ENCODE measurements around the gene GNMT. TPM values are rescaled to one million over a fixed set of nuclear protein-coding genes. Genes with fewer than 3 reads are reported as not detected.
"Not testable (repeated sequence)": the region's sequence is repeated elsewhere in the genome, so short reads cannot be mapped to it uniquely, and the experiment has no call there.

Gene GNMT
- total RNA-seq, 2 experiments from 2014 or later: 1.0 to 1.2 TPM

GRCh38 chr6:42933205-42933604 is 27.3 kb upstream of the GNMT start:
- no peak for DNase-seq
- peak overlapping the region; percentile 7 for H3K27ac Mint-ChIP-seq
- no peaks in the 10 kb centered on the region for H3K9me3 Mint-ChIP-seq
- H3K27me3 Mint-ChIP-seq: no peaks in the 10 kb centered on the region
- H3K4me1 Mint-ChIP-seq: peaks cover 39% of the 10 kb centered on the region
- peaks cover 24% of the 10 kb centered on the region for H3K36me3 Mint-ChIP-seq
- peak overlapping the region; percentile 96 for H3K4me3 Mint-ChIP-seq
- POLR2A ChIA-PET: interaction anchor here (1.5 kb wide), 1 partner anchor 51 kb away, joined by 3 read pairs; the partner anchor contains the start of gene PPP2R5D
- ATAC-seq (ENCODE audit: low read depth): no peak

GRCh38 chr6:42935322-42935721 is 25.2 kb upstream of the GNMT start:
- no peak overlapping the region for H3K4me3 Mint-ChIP-seq
- POLR2A ChIA-PET: interaction anchor here (0.6 to 1.2 kb wide), 3 partner anchors 36 to 154 kb away, joined by 3 to 5 read pairs (median 4); partner anchors contain the start of genes BICRAL and PEX6
- peaks cover 32% of the 10 kb centered on the region for H3K4me1 Mint-ChIP-seq
- peaks cover 22% of the 10 kb centered on the region for H3K36me3 Mint-ChIP-seq
- H3K27ac Mint-ChIP-seq: no peak overlapping the region
- no peaks in the 10 kb centered on the region for H3K27me3 Mint-ChIP-seq
- no peaks in the 10 kb centered on the region for H3K9me3 Mint-ChIP-seq
- no peak for DNase-seq
- ATAC-seq (ENCODE audit: low read depth): no peak

- Mint-ChIP-seq H3K36me3 (peaks cover 22% of the 10 kb centered on the region), H3K27ac (no peak overlapping the region), H3K4me1 (peaks cover 29% of the 10 kb centered on the region)
Measured at GRCh38 chr6:42936398-42936797, 24.2 kb upstream of the GNMT start.

GRCh38 chr6:42937548-42938427 is 22.8 kb upstream of the GNMT start:
- peaks cover 17% of the 10 kb centered on the region for H3K4me1 Mint-ChIP-seq
- ATAC-seq (ENCODE audit: low read depth) (no peak), DNase-seq (no peak)
- peak overlapping the region; percentile 68 for H3K27ac Mint-ChIP-seq
- H3K9me3 Mint-ChIP-seq: no peaks in the 10 kb centered on the region
- no peaks in the 10 kb centered on the region for H3K27me3 Mint-ChIP-seq
- no peak overlapping the region for H3K4me3 Mint-ChIP-seq
- POLR2A ChIA-PET: interaction anchor here (0.8 to 1.1 kb wide), 2 partner anchors 17 to 20 kb away, joined by 3 to 5 read pairs; no protein-coding TSS in a partner anchor
- peaks cover 17% of the 10 kb centered on the region for H3K36me3 Mint-ChIP-seq

More at GRCh38 chr6:42936398-42936797, 24.2 kb upstream of the GNMT start:
- no peaks in the 10 kb centered on the region for H3K27me3 Mint-ChIP-seq
- ATAC-seq (ENCODE audit: low read depth): no peak
- H3K9me3 Mint-ChIP-seq: no peaks in the 10 kb centered on the region
- POLR2A ChIA-PET: interaction anchor here (0.6 kb wide), 1 partner anchor 58 kb away, joined by 4 read pairs; no protein-coding TSS in a partner anchor
- DNase-seq: no peak
- no peak overlapping the region for H3K4me3 Mint-ChIP-seq

- peaks cover 15% of the 10 kb centered on the region for H3K36me3 Mint-ChIP-seq
- H3K9me3 Mint-ChIP-seq: no peaks in the 10 kb centered on the region
- ATAC-seq (ENCODE audit: low read depth) (no peak), DNase-seq (no peak)
- H3K27ac Mint-ChIP-seq: peak overlapping the region; percentile 68
- peaks cover 11% of the 10 kb centered on the region for H3K4me1 Mint-ChIP-seq
- no peak overlapping the region for H3K4me3 Mint-ChIP-seq
- POLR2A ChIA-PET: interaction anchor here (1.1 kb wide), 1 partner anchor 19 kb away, joined by 3 read pairs; no protein-coding TSS in a partner anchor
- H3K27me3 Mint-ChIP-seq: no peaks in the 10 kb centered on the region
Measured at GRCh38 chr6:42938428-42938796, 22.1 kb upstream of the GNMT start.

- POLR2A ChIA-PET: interaction anchor here (1.1 kb wide), 1 partner anchor 19 kb away, joined by 3 read pairs; no protein-coding TSS in a partner anchor
- peaks cover 14% of the 10 kb centered on the region for H3K36me3 Mint-ChIP-seq
- peaks cover 9% of the 10 kb centered on the region for H3K4me1 Mint-ChIP-seq
- DNase-seq (no peak), ATAC-seq (ENCODE audit: low read depth) (no peak)
- H3K4me3 Mint-ChIP-seq: no peak overlapping the region
- no peaks in the 10 kb centered on the region for H3K9me3 Mint-ChIP-seq
- no peaks in the 10 kb centered on the region for H3K27me3 Mint-ChIP-seq
- no peak overlapping the region for H3K27ac Mint-ChIP-seq
Measured at GRCh38 chr6:42938987-42939809, 21.4 kb upstream of the GNMT start.

- POLR2A ChIA-PET: no interaction called here
- DNase-seq: no peak
- Mint-ChIP-seq H3K4me1 (peaks cover 6% of the 10 kb centered on the region), H3K4me3 (no peak overlapping the region), H3K9me3 (no peaks in the 10 kb centered on the region), H3K27me3 (no peaks in the 10 kb centered on the region), H3K36me3 (peaks cover 14% of the 10 kb centered on the region), H3K27ac (no peak overlapping the region)
- no peak for ATAC-seq (ENCODE audit: low read depth)
Measured at GRCh38 chr6:42939810-42940167, 20.8 kb upstream of the GNMT start.

- POLR2A ChIA-PET: interaction anchor here (0.6 to 1.0 kb wide), 4 partner anchors 11 to 99 kb away, joined by 3 to 4 read pairs (median 4); partner anchors contain the start of genes CNPY3, PEX6 and PPP2R5D
- Mint-ChIP-seq H3K4me1 (peaks cover 5% of the 10 kb centered on the region), H3K4me3 (no peak overlapping the region), H3K36me3 (peaks cover 11% of the 10 kb centered on the region), H3K27me3 (no peaks in the 10 kb centered on the region), H3K27ac (no peak overlapping the region), H3K9me3 (no peaks in the 10 kb centered on the region)
- DNase-seq: no peak
- no peak for ATAC-seq (ENCODE audit: low read depth)
Measured at GRCh38 chr6:42940493-42941045, 20.0 kb upstream of the GNMT start.

GRCh38 chr6:42941356-42941755 is 19.2 kb upstream of the GNMT start:
- H3K27me3 Mint-ChIP-seq; H3K4me1 Mint-ChIP-seq; H3K9me3 Mint-ChIP-seq; ATAC-seq (ENCODE audit: low read depth); DNase-seq; H3K27ac Mint-ChIP-seq; H3K4me3 Mint-ChIP-seq: not testable (repeated sequence)
- POLR2A ChIA-PET: interaction anchor here (1.0 kb wide), 1 partner anchor 43 kb away, joined by 4 read pairs; the partner anchor contains the start of gene PPP2R5D
- H3K36me3 Mint-ChIP-seq: peaks cover 13% of the 10 kb centered on the region

GRCh38 chr6:42942444-42942843 is 18.1 kb upstream of the GNMT start:
- Mint-ChIP-seq H3K27ac (no peak overlapping the region), H3K36me3 (peaks cover 13% of the 10 kb centered on the region), H3K4me3 (no peak overlapping the region), H3K4me1 (peaks cover 4% of the 10 kb centered on the region), H3K9me3 (no peaks in the 10 kb centered on the region), H3K27me3 (no peaks in the 10 kb centered on the region)
- POLR2A ChIA-PET: no interaction called here
- ATAC-seq (ENCODE audit: low read depth): no peak
- DNase-seq: no peak

GRCh38 chr6:42947950-42948349 is 12.6 kb upstream of the GNMT start:
- no peak overlapping the region for H3K27ac Mint-ChIP-seq
- POLR2A ChIA-PET: no interaction called here

GRCh38 chr6:42952389-42952788 is 8.2 kb upstream of the GNMT start:
- POLR2A ChIA-PET: no interaction called here
- no peaks in the 10 kb centered on the region for H3K36me3 Mint-ChIP-seq
- no peak for ATAC-seq (ENCODE audit: low read depth)

More at GRCh38 chr6:42947950-42948349, 12.6 kb upstream of the GNMT start:
- no peak for ATAC-seq (ENCODE audit: low read depth)
- no peaks in the 10 kb centered on the region for H3K27me3 Mint-ChIP-seq
- DNase-seq: no peak
- no peaks in the 10 kb centered on the region for H3K9me3 Mint-ChIP-seq
- no peaks in the 10 kb centered on the region for H3K4me1 Mint-ChIP-seq
- H3K36me3 Mint-ChIP-seq: peaks cover 3% of the 10 kb centered on the region
- H3K4me3 Mint-ChIP-seq: no peak overlapping the region

GRCh38 chr6:42954405-42954804 is 6.1 kb upstream of the GNMT start:
- DNase-seq; ATAC-seq (ENCODE audit: low read depth); H3K4me1 Mint-ChIP-seq; H3K9me3 Mint-ChIP-seq; H3K4me3 Mint-ChIP-seq; POLR2A ChIA-PET; H3K36me3 Mint-ChIP-seq; H3K27ac Mint-ChIP-seq; H3K27me3 Mint-ChIP-seq: not testable (repeated sequence)

More at GRCh38 chr6:42952389-42952788, 8.2 kb upstream of the GNMT start:
- Mint-ChIP-seq H3K9me3 (no peaks in the 10 kb centered on the region), H3K4me3 (no peak overlapping the region), H3K27me3 (no peaks in the 10 kb centered on the region), H3K27ac (no peak overlapping the region), H3K4me1 (no peaks in the 10 kb centered on the region)
- DNase-seq: no peak

Data from activated naive CD8-positive, alpha-beta T cell treated with anti-CD3 and anti-CD28 coated beads, Interleukin-2, amount 10 ng/mL, durations not matched to agents 7 days and 5 days (primary cell).